Measurements from ENCODE around the gene GPR18.
"Not testable (repeated sequence)": the region's sequence is repeated elsewhere in the genome, so short reads cannot be mapped to it uniquely, and the experiment has no call there.

GPR18 gene

DNA sequence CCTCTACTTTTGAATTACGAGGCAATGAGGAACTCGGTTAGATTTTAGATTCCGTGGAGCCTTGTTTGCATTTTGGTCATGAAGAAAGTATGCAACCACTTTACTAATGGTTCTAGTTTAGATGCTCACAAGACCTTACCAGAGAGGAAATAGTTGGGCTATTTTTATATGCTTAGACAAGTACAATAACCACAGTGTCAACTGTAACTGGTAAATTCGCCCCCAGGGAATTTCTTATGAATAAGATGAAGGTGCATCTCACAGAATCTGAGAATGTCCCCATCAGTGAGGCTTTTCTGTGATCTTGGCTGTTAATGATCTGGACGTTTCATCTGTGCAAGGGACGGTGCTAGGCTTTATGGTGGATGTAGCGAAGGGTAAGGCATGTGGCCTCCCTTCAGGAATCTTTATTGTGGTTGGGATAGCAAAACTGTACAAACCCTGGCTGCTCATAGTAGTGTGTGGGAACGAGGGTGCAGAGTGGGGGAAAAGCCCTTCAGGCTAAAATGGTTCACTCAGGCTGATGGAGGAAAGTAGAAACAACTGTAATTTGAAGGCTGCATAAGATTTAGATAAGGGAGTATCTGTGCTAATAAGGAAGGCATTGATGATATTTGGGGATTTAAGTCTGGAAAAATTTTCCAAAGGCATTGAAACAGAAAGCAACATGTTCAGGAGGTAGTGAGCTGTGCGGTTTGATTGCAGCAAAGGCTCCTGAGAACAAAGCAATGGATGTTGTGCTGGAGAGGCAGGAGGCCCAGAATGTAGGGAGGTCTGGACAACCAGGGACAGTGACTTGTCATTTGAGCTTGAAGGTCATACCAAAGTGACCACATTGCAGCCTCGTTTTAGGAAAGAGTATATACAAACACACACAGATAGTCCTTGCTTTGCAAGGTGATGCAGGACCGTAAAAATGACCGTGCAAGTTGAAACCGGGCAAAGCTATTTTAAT lies 29.2 kb downstream of the GPR18 start:
- DNase-seq = no peak

DNA sequence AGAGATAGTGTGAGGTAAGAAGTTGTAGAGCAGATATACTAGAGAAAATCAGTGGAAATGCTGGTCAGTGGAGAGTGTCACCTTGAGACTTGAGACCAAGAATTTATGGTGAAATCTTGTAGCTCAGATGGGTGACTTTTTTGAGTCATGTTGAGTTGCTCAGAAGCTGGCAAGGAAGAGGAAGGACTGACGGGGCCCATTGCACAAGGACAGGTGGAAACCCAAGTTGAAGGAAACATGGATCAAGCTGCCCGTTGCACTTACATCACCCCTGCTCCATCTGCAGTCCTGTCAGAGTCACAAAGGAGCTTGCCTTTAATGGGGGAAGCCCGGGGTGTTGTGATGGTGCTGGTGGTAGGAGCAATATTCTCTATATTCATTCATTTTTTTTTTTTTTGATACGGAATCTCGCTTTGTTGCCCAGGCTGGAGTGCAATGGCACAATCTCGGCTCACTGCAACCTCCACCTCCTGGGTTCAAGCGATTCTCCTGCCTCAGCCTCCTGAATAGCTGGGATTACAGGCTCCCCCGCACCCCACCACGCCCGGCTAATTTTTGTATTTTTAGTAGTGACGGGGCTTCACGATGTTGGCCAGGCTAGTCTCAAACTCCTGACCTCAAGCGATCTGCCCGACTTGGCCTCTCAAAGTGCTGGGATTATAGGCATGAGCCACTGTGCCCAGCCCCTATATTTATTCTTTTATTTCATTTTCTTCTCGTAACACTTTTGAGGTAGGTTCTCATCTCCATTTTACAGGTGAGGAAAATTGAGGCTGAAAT lies 30.1 kb downstream of the GPR18 start:
- no peak for DNase-seq

DNA sequence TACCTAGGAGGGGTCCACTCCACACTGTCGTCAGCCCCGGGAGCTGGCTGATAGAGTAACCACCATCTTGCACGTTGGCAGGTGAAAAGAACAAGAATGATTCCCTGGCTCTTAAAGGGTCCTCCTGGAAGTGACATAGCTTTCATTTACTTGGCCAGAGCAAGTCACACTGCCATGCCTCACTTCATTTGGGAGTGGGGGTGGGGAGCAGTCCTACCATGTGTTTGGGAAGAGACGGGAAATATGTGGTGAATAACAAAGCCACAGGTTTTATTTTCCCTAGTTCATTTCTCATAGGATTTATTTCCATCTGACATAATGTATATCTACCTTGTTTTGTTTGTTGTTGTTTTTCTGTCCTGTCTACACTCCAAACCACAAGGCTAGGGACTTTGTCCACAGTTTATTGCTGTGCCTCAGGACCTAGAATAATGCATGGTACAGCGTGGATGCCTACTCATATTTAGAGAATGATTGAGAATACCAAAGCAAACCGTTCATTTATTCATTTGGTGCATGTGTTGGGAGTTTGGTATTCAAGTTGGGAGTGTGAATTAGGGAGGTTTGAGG lies 30.8 kb downstream of the GPR18 start:
- DNase-seq = no peak

DNA sequence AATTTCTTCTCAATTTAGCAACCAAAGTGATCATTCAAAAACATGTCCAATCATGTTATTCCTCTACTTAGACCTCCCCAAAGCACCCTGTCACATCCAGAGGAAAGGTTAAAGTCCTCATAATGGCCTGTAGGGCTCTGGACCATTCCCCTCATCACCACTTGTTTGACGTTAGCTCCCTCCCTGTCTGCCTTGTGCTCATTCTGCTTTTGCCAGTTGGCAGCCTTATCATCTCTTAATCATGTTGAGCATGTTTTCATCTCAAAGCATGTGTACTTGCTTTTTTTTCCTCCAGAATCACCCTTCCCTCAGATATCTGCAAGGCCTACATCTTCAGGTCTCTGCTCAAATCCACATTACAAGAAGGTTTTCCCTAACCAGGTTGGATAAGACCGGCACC lies 31.7 kb downstream of the GPR18 start:
- no peak for DNase-seq

DNA sequence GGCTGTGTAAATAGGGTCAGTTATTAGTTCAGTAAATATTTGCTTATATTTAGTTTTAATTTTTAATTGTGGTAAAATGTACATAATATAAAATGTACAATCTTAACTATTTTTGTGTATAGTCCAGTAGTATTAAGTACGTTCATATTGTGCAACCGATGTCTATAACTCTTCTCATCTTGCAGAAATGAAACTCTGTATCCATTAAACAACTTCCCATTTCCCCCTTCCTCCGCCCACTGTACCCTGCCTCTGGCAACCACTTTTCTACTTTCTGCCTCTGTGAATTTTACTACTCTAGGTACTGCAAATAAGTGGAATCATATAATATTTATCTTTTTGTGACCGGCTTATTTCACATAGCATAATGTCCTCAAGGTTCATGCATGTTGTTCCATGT lies 33.1 kb downstream of the GPR18 start:
- no peak for DNase-seq

DNA sequence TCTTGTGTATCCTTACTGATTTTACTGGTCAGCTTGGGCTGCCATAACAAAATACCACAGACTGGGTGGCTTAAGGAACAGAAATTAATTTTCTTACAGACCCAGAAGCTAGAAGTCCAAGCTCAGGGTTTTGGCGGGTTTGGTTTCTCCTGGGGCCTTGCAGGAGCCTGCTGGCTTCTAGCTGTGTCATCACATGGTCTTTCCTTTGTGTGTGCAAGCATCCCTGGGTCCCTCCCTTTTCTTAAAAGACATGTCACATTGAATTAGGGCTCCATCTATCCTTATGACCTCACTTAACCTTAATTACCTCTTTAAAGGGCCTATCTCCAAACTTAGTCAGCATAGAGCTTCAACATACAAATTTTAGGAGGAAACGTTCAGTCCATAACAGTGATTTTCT lies 34.2 kb downstream of the GPR18 start:
- no peak for DNase-seq

DNA sequence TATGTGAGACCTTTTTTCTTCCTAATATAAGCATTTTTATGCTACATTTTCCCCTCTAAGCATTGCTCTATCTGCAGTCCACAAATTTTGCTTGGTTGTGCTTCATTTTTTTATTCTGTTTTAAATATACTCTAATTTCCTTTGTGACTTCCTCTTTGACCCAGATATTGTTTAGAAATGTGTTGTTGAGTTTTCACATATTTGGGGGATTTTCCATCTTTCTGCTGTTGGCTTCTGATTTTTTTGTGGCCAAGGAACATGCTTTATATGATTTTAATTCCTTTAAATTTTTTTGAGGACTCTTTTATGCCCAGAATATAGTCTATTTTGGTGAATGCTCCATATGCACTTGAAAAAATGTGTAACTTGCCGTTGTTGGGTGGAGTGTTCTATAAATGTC lies 34.6 kb downstream of the GPR18 start:
- DNase-seq = no peak

DNA sequence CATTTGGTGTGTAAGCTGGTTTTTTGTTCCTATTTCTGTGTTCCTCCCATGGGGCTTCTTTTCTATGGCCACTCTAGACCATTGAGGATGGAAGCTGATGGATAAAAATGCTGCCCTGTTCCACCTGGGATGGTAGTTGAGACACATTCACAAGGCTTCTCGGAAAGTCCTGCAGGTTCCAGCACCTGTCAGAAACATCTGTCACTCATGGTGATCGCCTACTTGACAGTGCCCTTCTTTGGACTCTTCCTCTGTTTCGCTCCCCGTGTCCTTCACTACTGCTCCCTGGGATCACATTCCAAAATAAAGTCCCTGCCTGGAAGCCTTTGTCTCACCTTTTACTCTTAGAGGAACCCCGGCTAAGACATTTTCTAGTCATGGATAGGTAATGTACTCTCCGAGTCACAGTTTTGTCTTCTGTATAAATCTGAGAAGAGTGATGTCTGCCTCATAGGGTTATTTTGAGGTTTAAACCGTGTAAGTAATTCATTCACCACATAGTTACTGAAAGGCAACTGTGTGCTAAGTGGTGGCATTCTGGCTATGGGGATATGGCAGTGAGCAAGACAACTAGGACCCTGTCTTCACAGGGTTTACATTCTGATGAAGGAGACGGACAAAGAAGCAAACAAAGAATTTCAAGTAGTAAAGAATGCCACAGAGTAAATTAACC lies 36.5 kb downstream of the GPR18 start:
- DNase-seq = no peak

DNA sequence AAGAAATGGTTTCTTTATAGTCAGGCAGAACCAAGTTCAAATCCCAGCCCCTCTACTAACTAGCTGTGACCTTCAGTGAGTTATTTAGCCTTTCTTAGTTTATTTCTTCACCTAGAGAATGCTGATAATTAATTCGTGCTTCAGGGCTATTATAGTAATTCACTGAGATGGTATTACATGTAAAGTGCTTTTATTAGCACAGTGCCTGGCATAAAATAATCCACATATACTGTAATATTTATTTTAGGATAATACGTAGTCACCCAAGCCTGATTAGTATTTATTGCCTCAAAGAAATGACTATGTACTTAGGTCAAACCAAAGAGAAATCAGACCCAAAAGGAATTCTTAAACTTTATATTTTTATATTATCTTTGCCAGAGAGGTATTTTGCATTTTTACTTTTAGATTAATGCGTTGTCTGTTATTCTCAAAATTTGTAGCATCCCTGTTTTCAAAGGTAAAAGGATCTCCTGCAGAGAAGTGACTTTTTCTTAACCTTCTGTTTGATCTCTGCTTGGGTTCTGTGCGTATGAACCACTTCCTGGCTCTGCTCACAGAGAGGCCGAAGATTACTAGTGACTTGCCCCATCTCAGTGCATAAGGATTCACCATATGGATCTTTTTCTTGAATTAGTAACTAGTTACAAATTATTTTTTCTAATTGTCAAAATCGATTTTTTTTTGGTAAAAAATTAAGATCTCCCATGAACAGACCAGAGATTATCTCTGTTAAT lies 37.8 kb downstream of the GPR18 start:
- no peak for DNase-seq

DNA sequence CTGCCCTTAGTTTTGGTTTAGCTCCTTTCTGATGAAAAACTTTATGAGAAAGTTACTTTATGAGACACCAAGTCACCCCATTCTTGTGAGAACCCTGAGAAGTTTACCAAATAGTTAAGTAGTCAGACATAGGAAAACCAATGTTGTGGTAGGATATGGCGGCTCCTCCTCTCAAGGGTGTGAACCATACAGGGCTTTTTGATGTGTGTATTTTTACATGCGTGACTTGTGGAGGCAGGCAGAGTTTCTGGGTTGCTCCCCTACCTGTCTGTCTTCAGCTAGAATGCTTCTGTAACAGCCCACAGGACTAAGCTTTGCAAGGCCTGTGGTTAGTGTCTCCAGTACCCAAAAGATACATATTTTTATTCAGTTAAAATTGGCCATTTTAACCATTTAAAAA lies 39.2 kb downstream of the GPR18 start:
- DNase-seq = no peak

DNA sequence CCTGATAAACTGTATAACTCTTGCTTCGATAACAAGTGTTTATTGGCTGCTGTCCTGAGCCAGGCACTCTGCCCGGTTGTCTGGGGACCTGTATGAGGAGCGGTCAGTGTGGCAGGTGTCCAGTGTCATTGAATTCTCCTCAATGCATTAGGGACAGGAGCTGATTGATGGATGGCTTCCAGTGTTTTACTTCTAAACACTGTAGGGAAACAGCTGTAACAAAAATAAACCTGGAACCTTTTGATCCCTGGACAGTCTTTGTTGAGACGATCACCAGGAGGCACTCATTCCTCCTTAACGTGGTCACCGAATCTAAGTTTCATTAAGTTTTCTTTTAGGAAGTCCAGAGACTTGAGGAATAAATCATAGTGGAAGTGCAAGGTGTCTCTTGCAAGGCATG lies 39.6 kb downstream of the GPR18 start:
- DNase-seq = peak; percentile 29

DNA sequence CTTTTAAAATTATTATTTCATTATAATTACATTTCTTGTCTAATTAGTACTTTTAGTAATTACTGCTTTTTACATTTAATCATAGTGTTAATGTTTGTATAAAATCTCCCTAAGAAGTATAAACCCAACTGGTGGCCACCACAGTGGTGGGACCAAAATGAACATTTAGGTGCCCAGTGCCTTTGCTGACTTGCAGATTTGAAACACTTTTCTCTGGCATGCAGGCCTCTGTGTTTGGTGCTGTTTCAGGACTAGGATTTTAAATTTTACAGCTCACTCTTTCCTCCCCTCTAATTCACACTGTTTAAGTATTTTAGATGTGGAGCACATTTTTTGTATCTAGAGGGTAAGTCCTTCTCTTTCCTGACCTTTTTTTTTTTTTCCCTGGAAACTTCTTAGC lies 40.1 kb downstream of the GPR18 start:
- no peak for DNase-seq

DNA sequence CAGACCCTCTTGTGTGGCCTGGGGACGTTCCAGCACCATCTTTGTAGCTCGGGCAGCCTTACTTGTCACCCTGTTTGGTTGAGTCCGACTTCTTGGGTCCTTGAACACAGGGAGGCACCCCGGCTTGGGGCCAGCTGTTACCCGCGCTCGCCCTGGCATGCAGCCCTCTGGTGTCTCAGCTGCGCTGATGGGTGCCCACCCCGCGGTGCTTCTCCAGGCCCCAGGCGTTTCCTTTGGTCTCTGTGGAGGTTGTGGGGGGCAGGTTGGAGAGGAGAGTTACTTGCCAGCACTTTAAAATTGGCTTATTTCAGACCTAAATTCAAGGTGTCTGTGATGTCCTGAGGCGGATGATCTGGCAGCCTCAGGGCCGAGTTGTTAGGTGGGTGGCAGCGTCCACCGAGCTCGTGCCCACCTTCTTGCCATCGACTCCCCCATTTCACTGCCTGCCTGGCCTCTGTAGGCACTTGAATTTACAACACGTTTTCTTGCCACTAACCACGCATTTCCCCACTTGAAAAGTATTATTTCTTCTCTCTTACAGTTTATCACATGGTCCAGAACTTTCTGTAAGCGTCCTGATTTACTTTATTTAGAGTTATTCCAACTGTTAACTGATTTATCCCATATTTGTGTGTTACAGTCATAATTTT lies 40.6 kb downstream of the GPR18 start:
- no peak for DNase-seq

DNA sequence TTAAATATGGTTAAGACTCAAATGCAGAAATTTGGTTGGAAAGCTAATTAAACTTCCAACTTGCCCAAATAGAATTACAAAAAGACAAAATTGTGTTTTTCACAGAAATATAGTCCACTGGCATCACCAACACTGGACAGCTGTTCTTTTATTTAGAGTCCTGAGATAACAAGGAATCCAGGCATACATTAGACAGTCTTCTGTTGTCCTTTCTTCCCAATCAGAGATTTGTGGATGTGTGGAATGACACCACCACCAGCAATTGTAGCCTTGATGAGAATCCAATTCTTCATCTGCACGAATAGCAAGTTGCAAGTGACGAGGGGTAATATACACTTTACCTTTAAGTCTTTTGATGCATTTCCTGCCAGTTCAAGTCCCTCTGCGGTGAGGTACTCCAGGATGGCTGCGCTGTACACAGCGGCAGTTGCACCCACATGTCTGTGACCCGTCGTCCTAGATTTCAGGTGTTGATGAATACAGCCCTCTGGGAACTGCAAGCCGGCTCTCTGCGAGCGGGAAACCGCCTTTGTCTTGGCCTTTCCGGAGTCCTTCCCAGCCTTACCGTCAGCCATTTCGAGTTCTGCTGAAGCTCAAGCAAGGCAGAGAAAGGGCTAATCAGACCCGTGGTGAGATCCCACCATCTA lies 42.9 kb downstream of the GPR18 start:
- DNase-seq = no peak

DNA sequence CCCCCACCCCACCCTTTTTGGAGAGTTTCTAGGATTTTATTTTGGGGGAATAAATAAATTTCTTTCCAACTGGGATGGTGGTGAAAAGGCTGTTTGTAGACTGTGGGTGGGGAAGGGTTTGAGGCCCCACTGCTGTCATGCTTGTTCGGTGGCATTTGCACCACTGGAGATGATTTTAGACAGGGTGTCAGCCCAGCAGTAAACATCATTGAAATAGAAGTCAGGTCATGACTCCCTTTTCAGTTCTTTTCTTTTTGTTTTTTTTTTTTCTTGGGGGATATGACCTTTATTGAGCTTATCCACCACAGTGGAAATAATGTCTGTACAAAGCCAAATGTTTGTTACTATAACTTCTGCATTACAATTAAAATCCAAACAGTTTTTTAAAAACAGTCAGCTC lies 43.4 kb downstream of the GPR18 start:
- DNase-seq = no peak

DNA sequence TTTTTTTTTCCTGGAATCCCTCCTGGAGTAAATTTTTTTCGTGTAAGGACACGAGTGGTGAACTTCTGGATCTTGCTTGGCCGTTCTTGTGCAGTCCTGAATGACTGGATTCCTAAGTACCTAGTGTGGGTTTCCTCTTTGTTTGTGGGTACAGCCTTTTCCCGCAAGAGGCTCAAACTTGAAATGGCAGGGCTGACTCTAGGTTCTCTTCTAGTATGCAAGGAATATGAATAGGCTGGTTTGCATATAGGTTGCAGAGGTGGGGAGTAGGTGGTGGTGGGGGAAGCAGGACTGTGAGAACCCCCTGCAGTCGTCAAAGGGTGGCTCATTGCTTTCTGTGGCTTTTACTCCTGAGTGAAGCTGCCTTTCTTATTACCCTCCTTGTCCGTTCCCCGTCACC lies 43.9 kb downstream of the GPR18 start:
- DNase-seq = no peak

DNA sequence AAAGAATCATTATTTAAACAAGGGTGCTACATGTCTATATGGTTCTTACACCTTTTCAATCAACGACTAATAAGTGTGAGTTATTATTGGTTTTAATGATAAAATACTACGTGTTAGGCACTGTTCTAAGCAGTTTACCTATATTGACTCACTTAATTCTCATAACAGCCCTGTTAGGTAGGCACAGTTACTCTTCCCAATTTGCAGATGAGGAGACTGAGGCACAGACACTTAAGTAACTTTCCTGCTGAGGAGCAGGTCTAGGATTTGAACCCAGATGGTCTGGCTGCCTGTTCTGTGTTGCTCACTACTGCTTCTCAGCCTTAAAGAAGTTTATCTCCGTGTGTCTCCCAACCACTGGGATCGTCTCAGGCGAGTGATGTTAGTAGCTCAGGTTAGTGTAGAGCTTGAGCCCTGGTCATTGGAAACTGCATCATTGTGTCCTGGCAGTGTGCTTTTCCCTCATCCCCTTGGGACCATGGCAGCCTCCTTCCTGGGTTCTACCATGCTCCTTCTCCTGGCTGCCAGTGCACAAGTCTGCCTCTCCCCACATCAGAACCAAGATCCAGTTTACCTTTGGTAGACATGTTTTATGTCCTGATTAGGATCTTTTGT lies 46.7 kb downstream of the GPR18 start:
- DNase-seq = no peak

DNA sequence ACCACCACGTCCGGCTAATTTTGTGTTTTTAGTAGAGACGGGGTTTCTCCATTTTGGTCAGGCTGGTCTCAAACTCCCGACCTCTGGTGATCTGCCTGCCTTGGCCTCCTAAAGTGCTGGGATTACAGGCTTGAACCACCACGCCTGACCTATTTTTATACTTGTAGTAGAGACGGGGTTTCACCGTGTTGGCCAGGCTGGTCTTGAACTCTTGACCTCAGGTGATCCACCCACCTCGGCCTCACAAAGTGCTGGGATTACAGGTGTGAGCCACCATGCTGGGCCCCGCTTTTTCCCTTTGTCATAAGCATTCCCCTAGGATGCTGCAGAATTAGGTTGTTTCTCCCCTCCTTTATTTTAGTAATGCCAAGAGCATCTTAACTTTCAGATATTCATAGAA lies 47.6 kb downstream of the GPR18 start:
- not testable (repeated sequence) for DNase-seq

DNA sequence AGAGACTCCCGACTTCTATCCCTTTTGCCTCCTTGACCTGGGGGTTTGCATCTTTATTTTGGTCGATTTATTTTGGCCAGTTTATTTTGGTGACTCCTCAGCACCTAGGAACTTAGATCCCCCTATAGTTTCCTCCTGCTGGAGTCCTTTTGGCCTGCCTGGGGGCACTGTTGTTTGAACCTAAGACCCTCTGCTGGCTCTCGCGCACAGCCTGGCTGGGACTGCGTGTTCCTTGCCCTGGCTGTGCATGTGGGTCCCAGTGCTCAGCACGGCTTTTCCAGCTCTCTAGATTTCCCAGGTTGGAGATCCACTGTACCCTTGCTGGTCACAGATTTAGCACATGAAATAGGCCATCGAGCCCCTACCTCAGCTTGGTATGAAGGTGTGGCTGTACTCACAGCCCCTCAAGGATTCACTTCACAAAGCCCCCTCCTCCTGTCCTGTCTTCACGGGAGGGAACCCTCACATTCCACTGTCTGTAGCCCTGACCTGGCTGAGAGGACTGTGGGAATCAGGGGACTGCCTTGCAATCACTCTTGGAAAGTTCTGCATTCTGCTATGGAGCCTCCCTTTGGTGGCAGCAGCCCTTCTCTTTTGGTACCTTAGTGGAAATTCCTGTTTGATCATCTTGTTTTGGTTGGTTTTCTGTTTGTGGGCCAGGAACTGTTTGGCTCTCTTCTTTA lies 49.2 kb downstream of the GPR18 start:
- DNase-seq = no peak

DNA sequence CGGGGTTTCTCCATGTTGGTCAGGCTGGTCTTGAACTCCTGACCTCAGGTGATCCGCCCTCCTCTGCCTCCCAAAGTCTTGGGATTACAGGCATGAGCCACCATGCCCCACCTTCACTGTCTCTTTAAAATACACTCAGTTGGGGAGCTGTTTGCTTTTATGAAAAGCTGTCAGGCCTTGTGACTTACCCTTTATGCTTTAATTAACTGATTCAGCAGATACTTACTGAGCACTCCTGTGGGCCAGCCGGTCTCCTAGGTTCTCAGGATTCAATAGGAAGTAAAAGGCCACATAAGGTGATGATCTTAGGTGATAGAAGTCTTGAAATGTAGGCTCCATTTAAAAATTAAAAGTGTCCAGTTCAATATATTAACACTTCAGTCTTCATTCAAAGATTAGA lies 50.0 kb downstream of the GPR18 start:
- DNase-seq = no peak

Measured in right hindlimb (tissue), 1 donor.